HCT116 (cell line): ENCODE measurements around the gene TGFBI. TPM values are rescaled to one million over a fixed set of nuclear protein-coding genes. Genes with fewer than 3 reads are reported as not detected.

Experiments used
- ATAC-seq: fragments of 200-7000 bp; cut with Tn5 transposase; 2 replicates; pipeline ENCODE4 v1.9.1; 2020; ENCODE audit warnings: mild to moderate bottlenecking, moderate library complexity
- BruUV-seq: library from RNA; stranded (reverse); fragments of 400-500 nt; replicated peaks from 2 replicates; lab custom pipeline; 2021; lab: Mats Ljungman, UMichigan
- CTCF ChIA-PET: fragments of 300-600 bp; sonication (Branson Sonifier 250); formaldehyde crosslinking; loops from one replicate; lab custom pipeline; 2021; ENCODE audit warnings: antibody characterized with exemption; lab: Charles Lee
- POLR2A ChIA-PET: fragments of 300-600, 350-600 bp; sonication (Branson Sonifier 250); formaldehyde crosslinking; loops from one replicate; lab custom pipeline; 2021; ENCODE audit warnings: antibody characterized with exemption; lab: Charles Lee
- RAD21 ChIA-PET, 2 experiments: fragments of 300-600 bp; sonication (Branson Sonifier 250); formaldehyde crosslinking; loops; one replicate each; lab custom pipeline; 2023; ENCODE audit warnings: low total read pairs in 2 of 2; ENCODE audit not compliant: uncharacterized antibody in 2 of 2, unreplicated experiment in 2 of 2, low non-redundant PET in 1 of 2; lab: Charles Lee
- DNase-seq: peaks from one replicate; pipeline ENCODE4 v3.0.0-alpha.2; 2010; ENCODE audit warnings: low read depth, low spot score
- H2AFZ ChIP-seq: fragments of 200-600 bp; shearing (Covaris generic), sonication (generic); 2 replicates; pipeline ENCODE4 v1.6.1; 2017; ENCODE audit warnings: low read depth, mixed run types, mixed read lengths, antibody characterized with exemption, low read length; ENCODE audit not compliant: poor library complexity, severe bottlenecking
- H3K27ac ChIP-seq: 2 replicates; pipeline ENCODE4 v1.5.1; 2012; ENCODE audit warnings: low read depth, low read length
- H3K27me3 ChIP-seq: fragments of 200-600 bp; sonication (generic); 2 replicates; pipeline ENCODE4 v1.6.1; 2016; ENCODE audit warnings: mixed run types, low read length, mixed read lengths; ENCODE audit not compliant: insufficient read depth
- H3K36me3 ChIP-seq, 2 experiments: fragments of 200-500 bp in 1 of 2; fragments of 200-600 bp in 1 of 2; sonication (Bioruptor generic) in 1 of 2; sonication (generic) in 1 of 2; 2 replicates each; pipeline versions ENCODE4 v1.5.1 to v1.6.1; 2014 to 2016; ENCODE audit warnings: low read length in 2 of 2, inconsistent platforms in 1 of 2, mixed read lengths in 1 of 2, mixed run types in 1 of 2; ENCODE audit not compliant: insufficient read depth in 2 of 2, control insufficient read depth in 1 of 2
- H3K4me1 ChIP-seq, 2 experiments: fragments of 200-600 bp in 1 of 2; sonication (generic) in 1 of 2; 2 replicates each; pipeline versions ENCODE4 v1.5.1 to v1.6.1; 2012 to 2017; ENCODE audit warnings: low read length in 2 of 2, inconsistent platforms in 1 of 2, mild to moderate bottlenecking in 1 of 2, mixed read lengths in 1 of 2, mixed run types in 1 of 2, moderate library complexity in 1 of 2; ENCODE audit not compliant: insufficient read depth in 2 of 2, control insufficient read depth in 1 of 2
- H3K4me2 ChIP-seq: fragments of 200-600 bp; sonication (generic); 2 replicates; pipeline ENCODE4 v1.6.1; 2017; ENCODE audit warnings: mixed run types, low read length, mixed read lengths
- H3K4me3 ChIP-seq, 2 experiments: fragments of 200-600 bp in 1 of 2; sonication (generic) in 1 of 2; replicated peaks in 1 of 2; 2 replicates each; pipeline ENCODE4 v1.5.1; 2011 to 2016; ENCODE audit warnings: low read length in 2 of 2, control low read depth in 1 of 2, low read depth in 1 of 2, mild to moderate bottlenecking in 1 of 2, mixed read lengths in 1 of 2, mixed run types in 1 of 2
- H3K79me2 ChIP-seq: fragments of 200-600 bp; sonication (generic); 2 replicates; pipeline ENCODE4 v1.6.1; 2017; ENCODE audit warnings: mild to moderate bottlenecking, mixed run types, low read length, moderate library complexity, mixed read lengths; ENCODE audit not compliant: insufficient read depth
- H3K9ac ChIP-seq: fragments of 200-600 bp; sonication (generic); 2 replicates; pipeline ENCODE4 v1.6.1; 2016; ENCODE audit warnings: low read length, mixed read lengths
- H3K9me2 ChIP-seq: fragments of 200-600 bp; sonication (generic), shearing (Covaris generic); 2 replicates; pipeline ENCODE4 v1.6.1; 2017; ENCODE audit warnings: mixed run types, mild to moderate bottlenecking, moderate library complexity; ENCODE audit not compliant: insufficient read depth
- H3K9me3 ChIP-seq, 2 experiments: fragments of 200-500 bp in 1 of 2; fragments of 200-600 bp in 1 of 2; sonication (Bioruptor generic) in 1 of 2; sonication (generic) in 1 of 2; 2 replicates each; pipeline ENCODE4 v1.6.1; 2014 to 2017; ENCODE audit warnings: low read length in 2 of 2, mixed read lengths in 2 of 2, inconsistent platforms in 1 of 2, low read depth in 1 of 2, mild to moderate bottlenecking in 1 of 2, mixed run types in 1 of 2, moderate library complexity in 1 of 2; ENCODE audit not compliant: control insufficient read depth in 1 of 2, insufficient read depth in 1 of 2
- H4K20me1 ChIP-seq: fragments of 200-600 bp; sonication (generic), shearing (Covaris generic); 2 replicates; pipeline ENCODE4 v1.6.1; 2017; ENCODE audit warnings: mixed run types, mild to moderate bottlenecking, moderate library complexity; ENCODE audit not compliant: insufficient read depth
- EGR1 ChIP-seq: IDR thresholded peaks from 2 replicates; pipeline ENCODE4 v1.6.1; 2012; ENCODE audit warnings: low read depth
- FOSL1 ChIP-seq: IDR thresholded peaks from 2 replicates; pipeline ENCODE4 v1.6.1; 2012; ENCODE audit warnings: low read depth
- JUND ChIP-seq: IDR thresholded peaks from 2 replicates; pipeline ENCODE4 v1.6.1; 2012
- SIN3A ChIP-seq: IDR thresholded peaks from 2 replicates; pipeline ENCODE4 v1.6.1; 2012; ENCODE audit warnings: low read depth
- ZNF274 ChIP-seq: fragments of 200-500 bp; sonication (Bioruptor generic); IDR thresholded peaks from 2 replicates; pipeline ENCODE4 v1.6.1; 2014; ENCODE audit warnings: mild to moderate bottlenecking, low read depth, low read length, inconsistent platforms
- intact Hi-C: fragments of 100-400 bp; cut with micrococcal nuclease; formaldehyde crosslinking; loops from 2 replicates; pipeline ENCODE4 v1.10.0; 2022
- total RNA-seq: library from RNA; stranded (reverse); gene quantifications from one replicate; pipeline ENCODE4 v1.2.1, GENCODE V29; 2021; ENCODE audit not compliant: unreplicated experiment
- TF ChIP-seq, protein P1 (sequence below): IDR thresholded peaks from 2 replicates; pipeline ENCODE4 v1.6.1; 2012; ENCODE audit warnings: low read depth
- TF ChIP-seq, protein P2 (sequence below): IDR thresholded peaks from 2 replicates; pipeline ENCODE4 v1.6.1; 2012

TGFBI gene
- total RNA-seq, 1 experiment from 2014 or later = 0.64 TPM

DNA sequence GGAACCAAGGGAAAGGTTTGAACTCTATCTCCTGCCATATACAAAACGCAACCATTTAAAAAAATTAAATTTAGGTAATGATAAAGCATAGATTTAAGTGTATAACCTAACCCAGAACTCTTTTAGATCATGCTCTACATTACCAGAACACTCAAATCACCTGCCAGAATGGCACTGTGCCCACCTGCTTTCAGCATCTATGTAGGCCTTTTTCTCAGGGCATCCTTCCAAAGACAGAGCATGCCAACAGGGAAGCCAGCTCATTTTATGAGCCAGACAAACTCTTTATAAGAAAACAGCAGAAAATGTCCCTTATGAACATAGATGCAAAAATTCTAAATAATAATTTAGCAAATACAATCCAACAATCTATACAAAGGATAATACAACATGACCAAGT, 55.9 kb downstream of the TGFBI start:
- TF ChIP-seq, protein P1, sequence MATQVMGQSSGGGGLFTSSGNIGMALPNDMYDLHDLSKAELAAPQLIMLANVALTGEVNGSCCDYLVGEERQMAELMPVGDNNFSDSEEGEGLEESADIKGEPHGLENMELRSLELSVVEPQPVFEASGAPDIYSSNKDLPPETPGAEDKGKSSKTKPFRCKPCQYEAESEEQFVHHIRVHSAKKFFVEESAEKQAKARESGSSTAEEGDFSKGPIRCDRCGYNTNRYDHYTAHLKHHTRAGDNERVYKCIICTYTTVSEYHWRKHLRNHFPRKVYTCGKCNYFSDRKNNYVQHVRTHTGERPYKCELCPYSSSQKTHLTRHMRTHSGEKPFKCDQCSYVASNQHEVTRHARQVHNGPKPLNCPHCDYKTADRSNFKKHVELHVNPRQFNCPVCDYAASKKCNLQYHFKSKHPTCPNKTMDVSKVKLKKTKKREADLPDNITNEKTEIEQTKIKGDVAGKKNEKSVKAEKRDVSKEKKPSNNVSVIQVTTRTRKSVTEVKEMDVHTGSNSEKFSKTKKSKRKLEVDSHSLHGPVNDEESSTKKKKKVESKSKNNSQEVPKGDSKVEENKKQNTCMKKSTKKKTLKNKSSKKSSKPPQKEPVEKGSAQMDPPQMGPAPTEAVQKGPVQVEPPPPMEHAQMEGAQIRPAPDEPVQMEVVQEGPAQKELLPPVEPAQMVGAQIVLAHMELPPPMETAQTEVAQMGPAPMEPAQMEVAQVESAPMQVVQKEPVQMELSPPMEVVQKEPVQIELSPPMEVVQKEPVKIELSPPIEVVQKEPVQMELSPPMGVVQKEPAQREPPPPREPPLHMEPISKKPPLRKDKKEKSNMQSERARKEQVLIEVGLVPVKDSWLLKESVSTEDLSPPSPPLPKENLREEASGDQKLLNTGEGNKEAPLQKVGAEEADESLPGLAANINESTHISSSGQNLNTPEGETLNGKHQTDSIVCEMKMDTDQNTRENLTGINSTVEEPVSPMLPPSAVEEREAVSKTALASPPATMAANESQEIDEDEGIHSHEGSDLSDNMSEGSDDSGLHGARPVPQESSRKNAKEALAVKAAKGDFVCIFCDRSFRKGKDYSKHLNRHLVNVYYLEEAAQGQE = no peak
- no peak for TF ChIP-seq SIN3A
- TF ChIP-seq ZNF274 = no peak
- TF ChIP-seq, protein P2, sequence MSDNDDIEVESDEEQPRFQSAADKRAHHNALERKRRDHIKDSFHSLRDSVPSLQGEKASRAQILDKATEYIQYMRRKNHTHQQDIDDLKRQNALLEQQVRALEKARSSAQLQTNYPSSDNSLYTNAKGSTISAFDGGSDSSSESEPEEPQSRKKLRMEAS = no peak
- no peak for TF ChIP-seq JUND
- TF ChIP-seq FOSL1 = no peak
- TF ChIP-seq EGR1 = no peak
- TF ChIP-seq, all 23 proteins: peak for 0
- no peak overlapping the region for H3K9ac ChIP-seq
- H3K4me2 ChIP-seq = no peak overlapping the region
- no peaks in the 10 kb centered on the region for H3K36me3 ChIP-seq
- H3K27ac ChIP-seq = no peak overlapping the region
- ATAC-seq (no peak), DNase-seq (no peak)
- POLR2A ChIA-PET = no interaction called here
- no peaks in the 10 kb centered on the region for H3K27me3 ChIP-seq
- H4K20me1 ChIP-seq = no peaks in the 10 kb centered on the region
- H3K9me2 ChIP-seq = no peaks in the 10 kb centered on the region
- RAD21 ChIA-PET = no interaction called here
- no peak overlapping the region for H2AFZ ChIP-seq
- H3K9me3 ChIP-seq = no peaks in the 10 kb centered on the region
- BruUV-seq = no TSS peak
- H3K4me3 ChIP-seq = no peak overlapping the region
- peaks cover 0 to 26% of the 10 kb centered on the region in 2 experiments; a peak in 2 of 4 replicates for H3K4me1 ChIP-seq
- CTCF ChIA-PET = no interaction called here
- intact Hi-C loops = no loop called here
- no peaks in the 10 kb centered on the region for H3K79me2 ChIP-seq
